Right hindlimb (tissue), 1 donor: ENCODE measurements around the gene KBTBD4.
"Not testable (repeated sequence)": the region's sequence is repeated elsewhere in the genome, so short reads cannot be mapped to it uniquely, and the experiment has no call there.

Source experiments
- DNase-seq: peaks from one replicate; pipeline ENCODE4 v3.0.0-alpha.2; 2018

Gene KBTBD4

GRCh38 chr11:47558695-47559094, 20.1 kb downstream of the KBTBD4 start:
- DNase-seq: no peak

- DNase-seq: not testable (repeated sequence)
These were observed 21.8 kb downstream of the KBTBD4 start for GRCh38 chr11:47557004-47557403.

- DNase-seq: no peak
These were observed 25.4 kb downstream of the KBTBD4 start for GRCh38 chr11:47553406-47553743.

- DNase-seq: peak; percentile 94
These were observed 26.0 kb downstream of the KBTBD4 start, which contains the start of gene CELF1 for GRCh38 chr11:47552566-47553405. Gene CELF1, minus strand, starts transcription at chr11:47553132. Its CDS starts 53,609 bp downstream, at chr11:47499523.

GRCh38 chr11:47552056-47552565, 26.7 kb downstream of the KBTBD4 start:
- no peak for DNase-seq

- DNase-seq: no peak
These were observed 27.7 kb downstream of the KBTBD4 start for GRCh38 chr11:47551086-47551485.

- no peak for DNase-seq
These were observed 28.3 kb downstream of the KBTBD4 start for GRCh38 chr11:47550288-47551047.

- DNase-seq: not testable (repeated sequence)
These were observed 32.5 kb downstream of the KBTBD4 start for GRCh38 chr11:47546274-47546673.

- no peak for DNase-seq
These were observed 33.5 kb downstream of the KBTBD4 start for GRCh38 chr11:47545298-47545697.

GRCh38 chr11:47541070-47541469, 37.7 kb downstream of the KBTBD4 start:
- no peak for DNase-seq

- DNase-seq: no peak
These were observed 39.1 kb downstream of the KBTBD4 start for GRCh38 chr11:47539681-47540039.

- no peak for DNase-seq
These were observed 39.8 kb downstream of the KBTBD4 start for GRCh38 chr11:47538741-47539565.

GRCh38 chr11:47536915-47537314, 41.9 kb downstream of the KBTBD4 start:
- peak; percentile 37 for DNase-seq

GRCh38 chr11:47534704-47535251, 44.0 kb downstream of the KBTBD4 start:
- no peak for DNase-seq

GRCh38 chr11:47533690-47534151, 45.0 kb downstream of the KBTBD4 start:
- no peak for DNase-seq

- no peak for DNase-seq
These were observed 46.1 kb downstream of the KBTBD4 start for GRCh38 chr11:47532597-47533213.

- DNase-seq: no peak
These were observed 47.1 kb downstream of the KBTBD4 start for GRCh38 chr11:47531666-47532065.

- not testable (repeated sequence) for DNase-seq
These were observed 48.0 kb downstream of the KBTBD4 start for GRCh38 chr11:47530721-47531120.

GRCh38 chr11:47529951-47530350, 48.8 kb downstream of the KBTBD4 start:
- no peak for DNase-seq

- no peak for DNase-seq
These were observed 51.6 kb downstream of the KBTBD4 start for GRCh38 chr11:47527186-47527585.

GRCh38 chr11:47526032-47526431, 52.7 kb downstream of the KBTBD4 start:
- not testable (repeated sequence) for DNase-seq

- DNase-seq: peak; percentile 33
These were observed 54.4 kb downstream of the KBTBD4 start for GRCh38 chr11:47524291-47524874.
